ENCODE results near the gene PANK3. TPM values are rescaled to one million over a fixed set of nuclear protein-coding genes. Genes with fewer than 3 reads are reported as not detected.
"Not testable (repeated sequence)": the region's sequence is repeated elsewhere in the genome, so short reads cannot be mapped to it uniquely, and the experiment has no call there.

The PANK3 gene
- total RNA-seq, 2 experiments from 2014 or later = 54.0 to 59.6 TPM

GRCh38 chr5:168562279-168562678 lies 16.9 kb downstream of the PANK3 start:
- CTCF ChIA-PET = no interaction called here

GRCh38 chr5:168557389-168557788 lies 21.8 kb downstream of the PANK3 start:
- ChIA-PET CTCF (no interaction called here), POLR2A (interaction anchor here (0.6 to 0.7 kb wide), 2 partner anchors 50 to 271 kb away, joined by 5 to 7 read pairs; no protein-coding TSS in a partner anchor)

More at GRCh38 chr5:168562279-168562678, 16.9 kb downstream of the PANK3 start:
- POLR2A ChIA-PET = no interaction called here

GRCh38 chr5:168553377-168554130 lies 25.6 kb downstream of the PANK3 start:
- POLR2A ChIA-PET = no interaction called here
- CTCF ChIA-PET = no interaction called here

GRCh38 chr5:168552146-168552545 lies 27.0 kb downstream of the PANK3 start:
- ChIA-PET POLR2A (no interaction called here), CTCF (no interaction called here)

GRCh38 chr5:168550656-168551055 lies 28.5 kb downstream of the PANK3 start:
- CTCF ChIA-PET = no interaction called here
- POLR2A ChIA-PET = no interaction called here

- POLR2A ChIA-PET = no interaction called here
- CTCF ChIA-PET = no interaction called here
Observed at GRCh38 chr5:168549554-168549953, 29.6 kb downstream of the PANK3 start.

GRCh38 chr5:168537176-168537575 lies 42.0 kb downstream of the PANK3 start:
- ChIA-PET CTCF (no interaction called here), POLR2A (no interaction called here)

- CTCF ChIA-PET, POLR2A ChIA-PET: not testable (repeated sequence)
Observed at GRCh38 chr5:168534351-168534750, 44.8 kb downstream of the PANK3 start.

- CTCF ChIA-PET = no interaction called here
- POLR2A ChIA-PET = no interaction called here
Observed at GRCh38 chr5:168531987-168532864, 46.9 kb downstream of the PANK3 start.

GRCh38 chr5:168531191-168531590 lies 48.0 kb downstream of the PANK3 start:
- POLR2A ChIA-PET = no interaction called here

GRCh38 chr5:168530621-168531150 lies 48.5 kb downstream of the PANK3 start:
- ChIA-PET POLR2A (no interaction called here), CTCF (no interaction called here)

More at GRCh38 chr5:168531191-168531590, 48.0 kb downstream of the PANK3 start:
- CTCF ChIA-PET = no interaction called here

GRCh38 chr5:168529374-168530234 lies 49.6 kb downstream of the PANK3 start:
- POLR2A ChIA-PET = no interaction called here
- CTCF ChIA-PET = no interaction called here

GRCh38 chr5:168528521-168529373 lies 50.4 kb downstream of the PANK3 start, which contains the start of gene FBLL1:
FBLL1 (plus strand) TSS chr5:168529305; CDS start chr5:168529505, 200 bp downstream.
- CTCF ChIA-PET = no interaction called here
- POLR2A ChIA-PET = no interaction called here

GRCh38 chr5:168527756-168528295 lies 51.3 kb downstream of the PANK3 start:
- ChIA-PET CTCF (no interaction called here), POLR2A (no interaction called here)

- POLR2A ChIA-PET = interaction anchor here (0.6 kb wide), 1 partner anchor 373 kb away, joined by 5 read pairs; no protein-coding TSS in a partner anchor
Observed at GRCh38 chr5:168525856-168526255, 53.3 kb downstream of the PANK3 start.

GRCh38 chr5:168513861-168514428 lies 65.2 kb downstream of the PANK3 start:
- ChIA-PET POLR2A (no interaction called here), CTCF (no interaction called here)

More at GRCh38 chr5:168525856-168526255, 53.3 kb downstream of the PANK3 start:
- CTCF ChIA-PET = no interaction called here

GRCh38 chr5:168502563-168503237 lies 76.5 kb downstream of the PANK3 start:
- CTCF ChIA-PET = no interaction called here
- POLR2A ChIA-PET = interaction anchor here (0.7 kb wide), 1 partner anchor 19 kb away, joined by 10 read pairs; no protein-coding TSS in a partner anchor
